Right lobe of liver (tissue), 6 donors: ENCODE results near the gene PRKAG3. TPM values are rescaled to one million over a fixed set of nuclear protein-coding genes. Genes with fewer than 3 reads are reported as not detected.
"Not testable (repeated sequence)": the region's sequence is repeated elsewhere in the genome, so short reads cannot be mapped to it uniquely, and the experiment has no call there.

Experiments
- ATAC-seq, 4 donors: fragments of 200-7000 bp; cut with Tn5 transposase; one replicate each; pipeline ENCODE4 v1.9.1; 2020; ENCODE audit warnings: mild to moderate bottlenecking in 4 of 4, moderate library complexity in 4 of 4
- DNase-seq, 3 donors: peaks; one replicate each; pipeline ENCODE4 v3.0.0-alpha.2; 2020
- H3K27ac ChIP-seq, 3 donors: fragments of 200-600 bp; one replicate each; pipeline ENCODE4 v1.8.0; 2022
- H3K27me3 ChIP-seq, 2 donors: fragments of 200-600 bp; one replicate each; pipeline ENCODE4 v1.8.0; 2022
- H3K36me3 ChIP-seq, 4 donors: fragments of 200-600 bp; sonication (generic) in 1 of 4; one replicate each; pipeline versions ENCODE4 v1.5.1 to v1.8.0; 2017 to 2022; ENCODE audit warnings: control low read depth in 1 of 4
- H3K4me1 ChIP-seq, 4 donors: fragments of 200-600 bp; sonication (generic) in 1 of 4; one replicate each; pipeline versions ENCODE4 v1.5.1 to v1.8.0; 2017 to 2022; ENCODE audit warnings: control low read depth in 1 of 4
- H3K4me3 ChIP-seq, 3 donors: fragments of 200-600 bp; one replicate each; pipeline ENCODE4 v1.8.0; 2022
- H3K9me3 ChIP-seq, 4 donors: fragments of 200-600 bp; sonication (generic) in 1 of 4; one replicate each; pipeline versions ENCODE4 v1.5.1 to v1.8.0; 2017 to 2022; ENCODE audit warnings: control low read depth in 1 of 4
- POLR2A ChIP-seq: fragments of 450-650 bp; IDR thresholded peaks from one replicate; pipeline ENCODE4 v1.6.1; 2017; ENCODE audit warnings: antibody characterized with exemption, mild to moderate bottlenecking
- whole genome bisulfite sequencing: methylation state at CpG from one replicate; pipeline ENCODE4 v1.1.6; 2018; ENCODE audit warnings: low coverage, low lambda C conversion rate; ENCODE audit not compliant: insufficient coverage; ENCODE audit errors: missing lambda C conversion rate; 5-methylcytosine and 5-hydroxymethylcytosine counted together
- intact Hi-C, 2 donors: fragments of 100-400 bp; cut with DNase I; formaldehyde crosslinking; loops; one replicate each; pipeline versions ENCODE4 v1.11.2 to v1.14.1; 2022
- total RNA-seq, 6 experiments: library from RNA; depleted of rRNA in 2 of 6; stranded (reverse); fragments of >200 nt in 2 of 6; fragmentation: NEBNext Ultra II Directional in 3 of 6; extraction: Animal tissue kit (Norgen Biotek cat#: 25700) in 3 of 6; gene quantifications; one replicate each; pipeline versions ENCODE4 v1.1.0 to v1.2.4, GENCODE V29; 2016 to 2023
- TF ChIP-seq, protein P1 (sequence below), 4 donors: fragments of 200-600 bp in 3 of 4; fragments of 450-650 bp in 1 of 4; IDR thresholded peaks; one replicate each; pipeline versions ENCODE4 v1.5.1 to v1.8.0; 2016 to 2022; ENCODE audit warnings: antibody characterized with exemption in 4 of 4, mild to moderate bottlenecking in 2 of 4
- donor health status: DM: no; HTN: yes; CAD: no.
- donor health status: DM: no; HTN: no; CAD: no.
- donor health status: DM: no; HTN: no; CAD: no.
- donor health status: DM: no; HTN: yes; CAD: no.
- donor health status: DM: no; HTN: yes; CAD: no.

Gene PRKAG3
- total RNA-seq, 6 experiments from 2014 or later: not detected

DNA sequence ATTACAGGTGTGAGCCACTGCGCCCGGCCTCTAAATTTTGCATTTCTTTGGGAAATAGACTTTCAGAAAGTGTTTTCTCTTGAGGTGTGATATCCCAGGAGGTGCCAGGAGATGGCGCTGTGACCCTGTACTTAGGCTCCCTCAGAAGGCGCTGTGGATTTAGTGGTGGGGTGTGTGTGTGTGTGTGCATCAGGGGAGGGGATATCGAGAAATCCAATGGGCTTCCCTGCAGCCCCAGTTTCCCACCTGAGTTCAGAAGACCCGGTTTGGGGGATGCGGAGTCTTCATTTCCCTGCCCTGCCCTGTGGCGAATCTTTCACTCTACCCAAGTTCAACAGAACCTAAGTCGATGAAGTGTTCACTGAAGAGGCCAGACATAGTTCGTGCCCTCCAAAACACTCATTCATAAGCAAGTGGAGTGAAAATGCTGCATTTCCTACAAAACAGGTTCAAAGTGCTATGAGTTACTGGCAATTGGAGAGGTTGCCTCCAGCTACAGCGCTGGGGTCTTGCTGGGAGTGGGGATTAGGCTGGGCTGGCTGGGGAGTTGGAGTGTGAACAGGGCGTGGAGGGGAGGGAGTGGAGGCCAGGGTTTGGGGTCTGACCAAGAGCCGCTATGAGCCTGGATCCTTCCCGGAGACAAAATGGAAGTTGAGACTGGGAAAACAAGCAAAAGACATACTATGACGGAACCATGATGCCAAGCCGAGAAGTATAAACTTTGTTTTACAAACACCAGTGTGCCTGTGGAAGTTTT, 21.5 kb upstream of the PRKAG3 start:
- H3K4me1 ChIP-seq: no peaks in the 10 kb centered on the region
- DNase-seq (no peak), ATAC-seq (peak; percentile 63 to 84 (median 78))
- TF ChIP-seq, protein P1, sequence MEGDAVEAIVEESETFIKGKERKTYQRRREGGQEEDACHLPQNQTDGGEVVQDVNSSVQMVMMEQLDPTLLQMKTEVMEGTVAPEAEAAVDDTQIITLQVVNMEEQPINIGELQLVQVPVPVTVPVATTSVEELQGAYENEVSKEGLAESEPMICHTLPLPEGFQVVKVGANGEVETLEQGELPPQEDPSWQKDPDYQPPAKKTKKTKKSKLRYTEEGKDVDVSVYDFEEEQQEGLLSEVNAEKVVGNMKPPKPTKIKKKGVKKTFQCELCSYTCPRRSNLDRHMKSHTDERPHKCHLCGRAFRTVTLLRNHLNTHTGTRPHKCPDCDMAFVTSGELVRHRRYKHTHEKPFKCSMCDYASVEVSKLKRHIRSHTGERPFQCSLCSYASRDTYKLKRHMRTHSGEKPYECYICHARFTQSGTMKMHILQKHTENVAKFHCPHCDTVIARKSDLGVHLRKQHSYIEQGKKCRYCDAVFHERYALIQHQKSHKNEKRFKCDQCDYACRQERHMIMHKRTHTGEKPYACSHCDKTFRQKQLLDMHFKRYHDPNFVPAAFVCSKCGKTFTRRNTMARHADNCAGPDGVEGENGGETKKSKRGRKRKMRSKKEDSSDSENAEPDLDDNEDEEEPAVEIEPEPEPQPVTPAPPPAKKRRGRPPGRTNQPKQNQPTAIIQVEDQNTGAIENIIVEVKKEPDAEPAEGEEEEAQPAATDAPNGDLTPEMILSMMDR (IDR thresholded peaks at IDR 0.05): peak; percentile 52 to 69 (median 62)
- TF ChIP-seq POLR2A: no peak
- H3K36me3 ChIP-seq: no peaks in the 10 kb centered on the region
- WGBS: 21% methylated on average over 16 of the region's 16 CpGs
- H3K27ac ChIP-seq: no peak overlapping the region
- no peaks in the 10 kb centered on the region for H3K9me3 ChIP-seq
- no peak overlapping the region for H3K4me3 ChIP-seq
- H3K27me3 ChIP-seq: peaks cover 0 to 4% of the 10 kb centered on the region in 2 donors
- intact Hi-C loops: loop anchor here in 1 of 2 donors (10.0 kb wide), 1 partner anchor 128 kb away; no protein-coding TSS in a partner anchor

DNA sequence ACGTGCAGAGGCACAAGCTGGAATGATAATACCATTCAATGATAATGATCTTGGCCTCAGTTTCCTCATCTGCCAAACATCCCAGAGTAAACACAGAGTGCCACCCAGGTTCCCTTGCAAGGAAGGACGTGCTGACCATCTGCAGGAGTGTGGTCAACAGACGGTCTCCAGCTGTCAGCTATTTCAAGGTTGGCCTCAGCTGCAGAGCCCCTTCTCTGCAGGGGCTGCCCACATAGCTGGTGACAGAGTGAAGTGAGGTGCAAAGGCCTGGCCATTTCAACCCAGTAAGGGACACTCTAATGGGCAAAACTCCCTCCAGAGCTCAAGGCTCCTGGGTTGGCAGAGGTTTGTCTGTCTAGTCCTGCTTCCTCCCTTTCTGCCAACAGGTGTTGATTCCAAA, 19.7 kb upstream of the PRKAG3 start:
- H3K4me3 ChIP-seq: no peak overlapping the region
- 27% methylated on average over 2 of the region's 3 CpGs for WGBS
- intact Hi-C loops: loop anchor here in 1 of 2 donors (10.0 kb wide), 1 partner anchor 126 kb away; no protein-coding TSS in a partner anchor
- no peak overlapping the region for H3K27ac ChIP-seq
- no peak for ATAC-seq
- H3K36me3 ChIP-seq: no peaks in the 10 kb centered on the region
- TF ChIP-seq, protein P1 (IDR thresholded peaks at IDR 0.05): no peak
- TF ChIP-seq POLR2A: no peak
- no peaks in the 10 kb centered on the region for H3K9me3 ChIP-seq
- no peaks in the 10 kb centered on the region for H3K4me1 ChIP-seq
- H3K27me3 ChIP-seq: peaks cover 0 to 4% of the 10 kb centered on the region in 2 donors
- DNase-seq: no peak

DNA sequence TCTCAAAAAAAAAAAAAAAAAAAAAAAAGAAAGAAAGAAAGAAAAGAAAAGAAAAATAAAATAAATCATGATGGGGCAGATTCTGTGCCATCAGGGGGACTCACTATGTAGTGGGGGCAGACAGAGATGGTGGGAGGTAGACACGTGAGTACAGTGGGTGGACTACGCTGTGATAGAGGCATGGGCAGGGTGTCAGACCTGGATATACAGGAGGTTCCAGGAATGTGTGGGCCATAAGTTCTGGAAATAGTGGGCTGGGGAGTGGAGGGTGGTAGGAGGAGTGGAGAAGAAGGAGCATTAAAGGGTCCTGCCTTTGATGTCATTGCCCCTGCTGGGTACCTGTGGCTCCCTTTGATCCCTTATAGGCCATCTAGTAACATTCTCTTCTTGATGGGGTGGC, 19.2 kb upstream of the PRKAG3 start:
- intact Hi-C loops: loop anchor here in 1 of 2 donors (10.0 kb wide), 1 partner anchor 126 kb away; no protein-coding TSS in a partner anchor
- no peaks in the 10 kb centered on the region for H3K36me3 ChIP-seq
- peaks cover 0 to 4% of the 10 kb centered on the region in 2 donors for H3K27me3 ChIP-seq
- H3K27ac ChIP-seq: no peak overlapping the region
- no peaks in the 10 kb centered on the region for H3K9me3 ChIP-seq
- 77% methylated on average over 2 of the region's 2 CpGs for WGBS
- ATAC-seq: no peak
- no peak for TF ChIP-seq POLR2A
- TF ChIP-seq, protein P1 (IDR thresholded peaks at IDR 0.05): no peak
- H3K4me3 ChIP-seq: no peak overlapping the region
- DNase-seq: no peak
- no peaks in the 10 kb centered on the region for H3K4me1 ChIP-seq

DNA sequence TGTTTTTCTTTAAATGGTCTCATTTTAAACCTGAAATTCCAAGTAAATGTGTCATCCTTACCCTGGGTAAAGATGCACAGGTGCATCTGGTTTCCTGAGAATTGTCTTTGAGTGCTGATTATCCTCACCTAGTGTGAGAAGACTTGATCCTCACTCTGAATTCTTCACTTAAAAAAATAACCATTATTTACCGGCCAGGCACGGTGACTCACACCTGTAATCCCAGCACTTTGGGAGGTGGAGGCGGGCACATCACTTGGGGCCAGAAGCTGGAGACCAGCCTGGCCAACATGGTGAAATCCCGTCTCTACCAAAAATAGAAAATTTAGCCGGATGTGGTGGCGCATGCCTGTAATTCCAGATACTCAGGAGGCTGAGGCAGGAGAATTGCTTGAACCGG, 18.1 kb upstream of the PRKAG3 start:
- ATAC-seq (no peak), DNase-seq (peak in 1 of 3 donors; percentile 13)
- Histone ChIP-seq H3K36me3 (no peaks in the 10 kb centered on the region), H3K4me1 (no peaks in the 10 kb centered on the region), H3K9me3 (no peaks in the 10 kb centered on the region), H3K27me3 (peaks cover 0 to 4% of the 10 kb centered on the region in 2 donors), H3K27ac (no peak overlapping the region), H3K4me3 (no peak overlapping the region)
- TF ChIP-seq POLR2A: no peak
- TF ChIP-seq, protein P1 (IDR thresholded peaks at IDR 0.05): no peak
- 64% methylated on average over 4 of the region's 7 CpGs for WGBS
- intact Hi-C loops: loop anchor here in 1 of 2 donors (10.0 kb wide), 1 partner anchor 125 kb away; no protein-coding TSS in a partner anchor

DNA sequence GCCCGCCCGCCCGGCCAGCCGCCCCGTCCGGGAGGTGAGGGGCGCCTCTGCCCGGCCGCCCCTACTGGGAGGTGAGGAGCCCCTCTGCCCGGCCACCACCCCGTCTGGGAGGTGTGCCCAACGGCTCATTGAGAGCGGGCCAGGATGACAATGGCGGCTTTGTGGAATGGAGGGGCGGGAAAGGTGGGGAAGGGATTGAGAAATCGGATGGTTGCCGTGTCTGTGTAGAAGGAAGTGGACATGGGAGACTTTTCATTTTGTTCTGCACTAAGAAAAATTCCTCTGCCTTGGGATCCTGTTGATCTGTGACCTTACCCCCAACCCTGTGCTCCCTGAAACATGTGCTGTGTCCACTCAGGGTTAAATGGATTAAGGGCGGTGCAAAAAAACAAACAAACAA, 15.4 kb upstream of the PRKAG3 start:
- H3K27ac ChIP-seq, H3K9me3 ChIP-seq, H3K4me1 ChIP-seq, H3K27me3 ChIP-seq, H3K4me3 ChIP-seq, intact Hi-C loops, H3K36me3 ChIP-seq, ATAC-seq: not testable (repeated sequence)
- whole genome bisulfite sequencing: 42% methylated on average over 3 of the region's 18 CpGs
- DNase-seq: peak in 1 of 3 donors; percentile 22

DNA sequence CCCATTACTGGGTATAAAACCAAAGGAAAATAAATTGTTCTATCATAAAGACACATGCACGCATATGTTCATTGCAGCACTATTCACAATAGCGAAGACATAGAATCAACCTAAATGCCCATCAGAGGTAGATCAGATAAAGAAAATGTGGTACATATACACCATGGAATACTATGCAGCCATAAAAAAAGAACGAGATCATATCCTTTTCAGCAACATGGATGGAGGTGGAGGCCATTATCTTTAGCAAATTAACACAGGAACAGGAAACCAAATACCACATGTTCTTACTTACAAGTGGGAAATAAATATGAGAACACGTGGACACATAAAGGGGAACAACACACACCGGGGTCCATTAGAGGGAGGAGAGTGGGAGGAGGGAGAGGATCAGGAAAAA, 12.7 kb upstream of the PRKAG3 start:
- H3K27ac ChIP-seq, H3K4me1 ChIP-seq, H3K4me3 ChIP-seq, ATAC-seq, H3K36me3 ChIP-seq, intact Hi-C loops, H3K9me3 ChIP-seq, DNase-seq, H3K27me3 ChIP-seq: not testable (repeated sequence)
- WGBS: 58% methylated on average over 5 of the region's 5 CpGs
